Measurements from ENCODE around the gene CD247. TPM values are rescaled to one million over a fixed set of nuclear protein-coding genes. Genes with fewer than 3 reads are reported as not detected.

The CD247 gene
- total RNA-seq, 1 donor from 2014 or later = 9.8 TPM

DNA sequence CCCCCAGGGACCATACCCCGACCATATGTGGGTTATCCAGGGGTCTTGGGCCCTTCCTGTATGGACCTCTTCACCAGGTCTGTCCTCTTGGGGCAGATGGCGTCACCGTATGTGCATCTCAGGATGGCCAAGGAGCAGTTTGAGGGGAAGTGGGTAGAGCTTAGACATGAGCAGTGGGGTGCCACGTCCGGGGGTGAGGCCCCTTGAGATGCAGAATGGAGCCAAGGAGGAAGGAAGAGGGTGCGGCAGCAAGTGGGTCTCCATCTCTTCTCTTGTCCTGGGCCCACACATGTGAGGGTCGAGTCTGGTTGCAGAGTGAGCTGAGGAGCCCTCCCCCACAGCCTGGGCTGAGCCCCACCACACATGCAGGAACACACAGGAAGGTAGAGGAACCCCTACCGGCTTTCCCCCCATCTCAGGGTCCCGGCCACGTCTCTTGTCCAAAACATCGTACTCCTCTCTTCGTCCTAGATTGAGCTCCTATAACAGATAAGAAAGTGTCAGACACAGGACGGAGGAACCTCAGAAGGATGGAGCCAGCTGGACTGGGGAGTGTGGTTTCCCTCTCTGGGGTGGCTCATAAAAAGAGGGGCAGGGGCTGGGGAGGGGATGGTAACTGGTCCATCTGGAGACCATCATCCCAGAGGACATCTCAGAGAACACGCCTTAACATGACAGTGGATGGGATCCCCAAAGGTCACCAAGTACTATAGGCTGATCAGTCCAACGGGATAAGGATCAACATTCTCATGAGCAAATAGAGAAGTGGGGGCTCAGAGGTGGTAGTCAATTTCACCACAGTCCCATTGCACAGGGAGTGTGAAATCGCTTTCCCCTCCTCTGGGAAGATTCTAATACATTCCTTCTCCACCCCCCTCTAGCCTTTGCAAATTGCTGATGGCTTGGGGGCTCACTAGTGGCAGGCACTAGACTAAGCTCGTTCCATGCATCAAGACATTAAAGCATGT, 79.9 kb downstream of the CD247 start:
- intact Hi-C loops (cut with DNase I) = no loop called here
- TF ChIP-seq, protein P1, sequence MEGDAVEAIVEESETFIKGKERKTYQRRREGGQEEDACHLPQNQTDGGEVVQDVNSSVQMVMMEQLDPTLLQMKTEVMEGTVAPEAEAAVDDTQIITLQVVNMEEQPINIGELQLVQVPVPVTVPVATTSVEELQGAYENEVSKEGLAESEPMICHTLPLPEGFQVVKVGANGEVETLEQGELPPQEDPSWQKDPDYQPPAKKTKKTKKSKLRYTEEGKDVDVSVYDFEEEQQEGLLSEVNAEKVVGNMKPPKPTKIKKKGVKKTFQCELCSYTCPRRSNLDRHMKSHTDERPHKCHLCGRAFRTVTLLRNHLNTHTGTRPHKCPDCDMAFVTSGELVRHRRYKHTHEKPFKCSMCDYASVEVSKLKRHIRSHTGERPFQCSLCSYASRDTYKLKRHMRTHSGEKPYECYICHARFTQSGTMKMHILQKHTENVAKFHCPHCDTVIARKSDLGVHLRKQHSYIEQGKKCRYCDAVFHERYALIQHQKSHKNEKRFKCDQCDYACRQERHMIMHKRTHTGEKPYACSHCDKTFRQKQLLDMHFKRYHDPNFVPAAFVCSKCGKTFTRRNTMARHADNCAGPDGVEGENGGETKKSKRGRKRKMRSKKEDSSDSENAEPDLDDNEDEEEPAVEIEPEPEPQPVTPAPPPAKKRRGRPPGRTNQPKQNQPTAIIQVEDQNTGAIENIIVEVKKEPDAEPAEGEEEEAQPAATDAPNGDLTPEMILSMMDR (IDR thresholded peaks at IDR 0.05) = no peak
- TF ChIP-seq POLR2A (IDR thresholded peaks at IDR 0.05) (no peak), POLR2AphosphoS5 (IDR thresholded peaks at IDR 0.05; ENCODE audit: insufficient read depth in 1 of 2, low read depth in 1 of 2) (no peak)
- Histone ChIP-seq H3K4me1 (peaks cover 16% of the 10 kb centered on the region), H3K27me3 (no peaks in the 10 kb centered on the region), H3K36me3 (no peaks in the 10 kb centered on the region), H3K9me3 (no peaks in the 10 kb centered on the region), H3K4me3 (peak overlapping the region in 1 of 2 donors; percentile 33), H3K27ac (no peak overlapping the region)
- peak in 1 of 2 donors; percentile 76 for DNase-seq (ENCODE audit: extremely low spot score in 2 of 2)

DNA sequence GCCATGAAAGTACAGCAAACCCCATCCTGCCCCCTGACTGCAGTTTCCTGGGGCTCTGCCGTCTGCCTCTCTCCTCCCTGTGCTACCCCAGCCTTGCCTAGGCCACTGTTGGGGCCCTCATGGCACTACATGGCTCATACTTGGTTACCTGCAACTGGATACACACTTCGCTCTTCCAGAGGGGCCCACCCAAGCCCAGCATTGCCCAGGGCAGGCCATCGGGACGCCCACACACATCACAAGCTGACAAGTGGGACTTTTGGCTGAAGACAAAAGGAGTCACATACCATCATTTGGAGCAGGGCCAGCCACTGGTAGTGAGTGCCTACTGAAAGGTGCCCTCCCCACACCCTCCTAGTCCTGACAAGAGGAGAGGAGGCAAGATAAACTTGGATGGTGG, 82.8 kb downstream of the CD247 start:
- Histone ChIP-seq H3K27ac (no peak overlapping the region), H3K4me3 (no peak overlapping the region), H3K9me3 (no peaks in the 10 kb centered on the region), H3K36me3 (no peaks in the 10 kb centered on the region), H3K4me1 (peaks cover 12% of the 10 kb centered on the region), H3K27me3 (no peaks in the 10 kb centered on the region)
- no peak for TF ChIP-seq POLR2A (IDR thresholded peaks at IDR 0.05)
- TF ChIP-seq, protein P1 (IDR thresholded peaks at IDR 0.05) = no peak
- no peak for TF ChIP-seq POLR2AphosphoS5 (IDR thresholded peaks at IDR 0.05; ENCODE audit: insufficient read depth in 1 of 2, low read depth in 1 of 2)
- peak in 1 of 2 donors; percentile 56 for DNase-seq (ENCODE audit: extremely low spot score in 2 of 2)
- intact Hi-C loops (cut with DNase I) = no loop called here

DNA sequence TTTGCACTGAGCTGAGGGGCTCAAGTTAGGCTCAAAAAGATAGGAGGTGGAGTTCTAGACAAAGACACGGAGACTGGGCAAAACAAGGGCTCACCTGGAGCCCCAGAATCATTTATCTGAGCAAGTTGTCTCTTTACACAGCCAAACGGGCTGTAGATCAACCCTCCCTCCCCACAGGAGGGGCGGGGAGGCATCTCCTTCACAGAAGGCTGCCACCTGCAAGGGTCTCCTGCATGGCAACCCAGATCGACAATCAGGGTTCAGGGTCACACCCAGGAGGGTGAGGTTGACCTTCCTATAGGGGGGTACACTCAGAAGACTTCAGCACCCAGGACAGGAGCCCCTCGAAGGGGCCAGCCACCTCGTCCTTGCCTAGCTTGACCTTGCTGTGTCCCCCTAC, 84.0 kb downstream of the CD247 start:
- no peaks in the 10 kb centered on the region for H3K9me3 ChIP-seq
- H3K4me3 ChIP-seq = no peak overlapping the region
- no peaks in the 10 kb centered on the region for H3K27me3 ChIP-seq
- intact Hi-C loops (cut with DNase I) = no loop called here
- no peaks in the 10 kb centered on the region for H3K36me3 ChIP-seq
- DNase-seq (ENCODE audit: extremely low spot score in 2 of 2) = no peak
- TF ChIP-seq POLR2A (IDR thresholded peaks at IDR 0.05) (no peak), POLR2AphosphoS5 (IDR thresholded peaks at IDR 0.05; ENCODE audit: insufficient read depth in 1 of 2, low read depth in 1 of 2) (no peak)
- TF ChIP-seq, protein P1 (IDR thresholded peaks at IDR 0.05) = no peak
- no peak overlapping the region for H3K27ac ChIP-seq
- H3K4me1 ChIP-seq = peaks cover 5% of the 10 kb centered on the region

DNA sequence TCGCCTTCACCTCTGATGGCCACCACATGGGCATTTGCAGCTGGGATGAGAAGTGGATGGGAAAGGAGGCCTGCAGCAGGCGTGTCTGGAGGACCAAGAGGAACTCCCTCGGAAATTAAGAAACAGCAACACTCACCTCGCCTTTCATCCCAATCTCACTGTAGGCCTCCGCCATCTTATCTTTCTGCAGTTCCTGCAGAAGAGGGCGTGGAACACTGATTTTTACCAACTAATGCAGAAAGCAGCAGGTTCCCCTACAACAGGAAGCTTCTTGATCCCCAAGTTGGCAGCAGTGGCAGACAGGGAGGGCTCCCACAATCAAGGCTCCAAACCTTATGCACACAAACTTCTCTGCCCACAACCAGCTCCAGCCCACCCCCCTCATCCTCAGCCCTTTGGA, 84.4 kb downstream of the CD247 start:
- DNase-seq (ENCODE audit: extremely low spot score in 2 of 2) = no peak
- Histone ChIP-seq H3K27me3 (no peaks in the 10 kb centered on the region), H3K27ac (no peak overlapping the region), H3K4me1 (peaks cover 1% of the 10 kb centered on the region), H3K36me3 (no peaks in the 10 kb centered on the region), H3K9me3 (no peaks in the 10 kb centered on the region), H3K4me3 (no peak overlapping the region)
- intact Hi-C loops (cut with DNase I) = no loop called here
- TF ChIP-seq, protein P1 (IDR thresholded peaks at IDR 0.05) = no peak
- TF ChIP-seq POLR2AphosphoS5 (IDR thresholded peaks at IDR 0.05; ENCODE audit: insufficient read depth in 1 of 2, low read depth in 1 of 2) (no peak), POLR2A (IDR thresholded peaks at IDR 0.05) (no peak)

DNA sequence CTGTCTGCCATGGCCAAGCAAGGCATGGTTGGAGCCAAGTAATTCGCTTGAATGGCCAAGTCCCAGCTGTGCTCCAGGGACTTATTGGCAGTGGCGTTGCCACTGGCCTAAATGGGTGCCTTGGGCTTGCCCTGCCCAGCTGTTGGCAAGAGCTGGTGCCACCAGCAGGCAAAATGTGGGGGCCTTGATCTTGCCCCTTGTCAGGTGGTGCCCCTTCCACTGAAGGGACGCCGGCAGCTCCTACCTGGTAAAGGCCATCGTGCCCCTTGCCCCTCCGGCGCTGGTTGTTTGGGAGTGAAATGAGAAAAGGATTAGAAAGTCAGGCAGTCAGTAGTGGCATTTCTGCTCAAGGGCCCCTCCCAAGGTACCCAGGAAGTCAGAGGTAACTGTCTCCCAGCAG, 85.5 kb downstream of the CD247 start:
- Histone ChIP-seq H3K27me3 (no peaks in the 10 kb centered on the region), H3K4me3 (no peak overlapping the region), H3K36me3 (no peaks in the 10 kb centered on the region), H3K9me3 (no peaks in the 10 kb centered on the region), H3K27ac (no peak overlapping the region), H3K4me1 (peaks cover 9% of the 10 kb centered on the region)
- TF ChIP-seq POLR2A (IDR thresholded peaks at IDR 0.05) (no peak), POLR2AphosphoS5 (IDR thresholded peaks at IDR 0.05; ENCODE audit: insufficient read depth in 1 of 2, low read depth in 1 of 2) (no peak)
- TF ChIP-seq, protein P1 (IDR thresholded peaks at IDR 0.05) = no peak
- intact Hi-C loops (cut with DNase I) = no loop called here
- DNase-seq (ENCODE audit: extremely low spot score in 2 of 2) = no peak

Data from vagina (tissue), 2 donors.